Myocyte (in vitro differentiated cells): ENCODE data around the gene RAB39B. TPM values are rescaled to one million over a fixed set of nuclear protein-coding genes. Genes with fewer than 3 reads are reported as not detected.
A peak's percentile ranks its signal among the peaks of the same experiment; 100 is the strongest.

Experiments used
- DNase-seq: peaks from one replicate; pipeline ENCODE4 v3.0.0-alpha.2; 2012; ENCODE audit warnings: low read depth
- total RNA-seq: library from RNA; depleted of rRNA; stranded (reverse); fragments of >200 nt; gene quantifications from 2 replicates; pipeline ENCODE4 v1.2.3, GENCODE V29; 2014

Gene RAB39B
- total RNA-seq, 1 donor from 2014 or later: not detected

- peak; percentile 95 for DNase-seq
These were observed 47.9 kb downstream of the RAB39B start, which contains the start of gene VBP1 for GRCh38 chrX:155216179-155216939. Gene VBP1 (plus strand): TSS chrX:155216460. CDS start chrX:155216483, 23 bp downstream.

GRCh38 chrX:155215443-155216178 lies 48.7 kb downstream of the RAB39B start:
- no peak for DNase-seq

GRCh38 chrX:155213731-155214130 lies 50.6 kb downstream of the RAB39B start:
- DNase-seq: no peak

GRCh38 chrX:155211208-155211607 lies 53.1 kb downstream of the RAB39B start:
- no peak for DNase-seq

Other genes starting within 250 kb of the RAB39B start
- gene F8, start 241.8 kb downstream of the RAB39B start, total RNA-seq: 4.1 and 9.3 TPM in 2 replicates
- gene FUNDC2, start 237.6 kb downstream of the RAB39B start, total RNA-seq: 73.3 and 86.8 TPM in 2 replicates
- 17.4 and 25.2 TPM in 2 replicates for gene CMC4, start 193.4 kb downstream of the RAB39B start, total RNA-seq
- 0.68 and 1.1 TPM in 2 replicates for gene MTCP1, start 193.4 kb downstream of the RAB39B start, total RNA-seq
- gene BRCC3, start 193.0 kb downstream of the RAB39B start, total RNA-seq: 8.0 and 9.5 TPM in 2 replicates
- 80.2 and 80.8 TPM in 2 replicates for gene VBP1, start 48.0 kb downstream of the RAB39B start, total RNA-seq
- gene CLIC2, start 70.1 kb upstream of the RAB39B start, total RNA-seq: 0.05 and 0.62 TPM in 2 replicates
- gene F8A2, start 117.6 kb upstream of the RAB39B start, total RNA-seq: 0.36 TPM in 1 of 2 replicates, not detected in the other
- gene F8A3, start 194.1 kb upstream of the RAB39B start, total RNA-seq: 8.9 and 9.8 TPM in 2 replicates